Thymus (tissue), 11 donors: ENCODE data around the gene DGKZ. TPM values are rescaled to one million over a fixed set of nuclear protein-coding genes. Genes with fewer than 3 reads are reported as not detected.

ENCODE experiments used
- DNase-seq, 9 donors: peaks; one replicate each; pipeline ENCODE4 v3.0.0-alpha.2; 2013; ENCODE audit warnings: low spot score in 9 of 9, low read depth in 6 of 9, missing footprints in 1 of 9
- H3K27ac ChIP-seq, 2 donors: one replicate each; pipeline ENCODE4 v1.5.1; 2013; ENCODE audit warnings: control low read depth in 1 of 2, low read depth in 1 of 2, low read length in 1 of 2, mild to moderate bottlenecking in 1 of 2, moderate library complexity in 1 of 2
- H3K27me3 ChIP-seq, 2 donors: one replicate each; pipeline ENCODE4 v1.5.1; 2013; ENCODE audit warnings: low read length in 1 of 2; ENCODE audit not compliant: control insufficient read depth in 2 of 2, insufficient read depth in 1 of 2
- H3K36me3 ChIP-seq, 2 donors: one replicate each; pipeline ENCODE4 v1.5.1; 2013; ENCODE audit warnings: low read length in 1 of 2, mild to moderate bottlenecking in 1 of 2, moderate library complexity in 1 of 2; ENCODE audit not compliant: control insufficient read depth in 2 of 2, insufficient read depth in 2 of 2
- H3K4me1 ChIP-seq, 2 donors: one replicate each; pipeline ENCODE4 v1.5.1; 2013; ENCODE audit warnings: low read length in 2 of 2; ENCODE audit not compliant: control insufficient read depth in 2 of 2, insufficient read depth in 2 of 2
- H3K4me3 ChIP-seq, 2 donors: one replicate each; pipeline ENCODE4 v1.5.1; 2013; ENCODE audit warnings: low read length in 2 of 2, control low read depth in 1 of 2, mild to moderate bottlenecking in 1 of 2
- H3K9me3 ChIP-seq, 2 donors: one replicate each; pipeline ENCODE4 v1.5.1; 2013; ENCODE audit warnings: low read length in 1 of 2, mild to moderate bottlenecking in 1 of 2; ENCODE audit not compliant: control insufficient read depth in 2 of 2, insufficient read depth in 1 of 2
- WGBS: extraction: QIAGEN DNeasy Blood & Tissue Kit; methylation state at CpG from one replicate; pipeline ENCODE4 v1.1.7; 2013; 5-methylcytosine and 5-hydroxymethylcytosine counted together
- polyA plus RNA-seq: library from polyadenylated mRNA; stranded (reverse); fragments of 200-250 nt; gene quantifications from one replicate; pipeline ENCODE4 v1.2.3, GENCODE V29; 2013
- total RNA-seq: library from RNA; stranded (reverse); fragments of 120-200 nt; gene quantifications from one replicate; pipeline ENCODE4 v1.2.4, GENCODE V29; 2013
- donor health status: healthy.

The DGKZ gene
- total and polyA plus RNA-seq, 2 donors: 52.8 to 139 TPM

DNA sequence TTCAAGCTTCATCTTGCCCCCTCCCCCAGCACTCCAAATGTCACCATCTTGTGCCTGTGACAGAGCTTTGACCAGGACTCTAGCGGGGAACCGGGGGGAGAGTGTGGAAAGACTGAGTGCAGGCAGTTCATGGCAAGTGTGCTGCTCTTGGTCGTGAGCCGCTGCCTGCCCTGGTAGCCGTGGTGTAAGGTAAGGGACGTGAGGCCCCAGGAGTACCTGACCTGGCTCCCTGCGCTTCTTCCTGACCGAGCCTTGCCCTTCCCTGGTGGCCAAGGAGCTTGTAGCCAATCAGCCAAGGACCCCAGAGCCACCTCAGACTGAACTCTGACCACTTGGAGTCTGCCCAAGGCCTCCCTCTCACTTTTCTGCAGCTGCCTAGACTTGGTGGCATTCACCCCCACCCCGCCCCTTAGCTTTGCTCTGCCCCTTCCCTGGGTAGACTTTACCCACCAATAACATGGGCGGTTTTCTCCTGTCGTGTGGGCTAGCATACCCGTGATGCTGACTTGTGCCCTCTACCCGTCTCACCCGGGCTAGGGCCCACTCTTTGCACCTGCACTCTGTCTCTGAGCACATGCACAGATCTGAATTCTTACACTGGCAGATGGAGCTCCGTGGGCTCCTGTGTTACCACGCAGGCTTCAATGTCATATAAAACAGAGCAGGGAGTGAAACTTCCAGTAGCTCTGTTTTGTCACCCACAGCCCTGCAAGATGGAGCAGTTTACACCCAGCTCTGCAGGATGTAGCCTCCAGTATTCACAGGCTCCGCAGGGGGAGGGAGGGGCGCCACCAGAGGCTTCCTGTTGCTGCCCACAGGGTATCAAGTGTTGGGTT lies 1.5 kb downstream of the DGKZ start:
- Histone ChIP-seq H3K27ac (peak overlapping the region; percentile 86 to 95), H3K4me3 (peak overlapping the region; percentile 78 to 80)

DNA sequence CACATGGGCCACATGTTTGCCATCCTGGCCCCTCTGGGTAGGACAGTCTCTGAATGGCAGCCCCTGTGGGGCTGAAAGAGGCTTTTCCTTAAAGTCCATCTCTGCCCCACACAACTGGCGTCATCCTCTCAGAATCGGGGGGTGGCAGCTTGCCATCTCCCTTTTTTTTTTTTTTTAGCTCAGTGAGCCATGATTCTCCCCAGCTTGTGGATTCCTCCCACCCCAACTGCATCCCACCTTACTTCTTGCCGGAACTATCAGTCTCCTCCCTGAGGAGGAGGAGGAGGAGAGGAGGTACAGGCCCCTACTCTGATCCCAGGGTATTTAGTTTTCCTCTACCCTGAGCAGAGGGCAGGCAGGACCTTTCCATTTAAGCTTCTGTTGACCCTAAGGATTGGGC lies 3.4 kb downstream of the DGKZ start:
- Histone ChIP-seq H3K4me1 (peaks cover 58 to 91% of the 10 kb centered on the region in 2 donors), H3K4me3 (no peak overlapping the region), H3K27me3 (peaks cover 0 to 6% of the 10 kb centered on the region in 2 donors), H3K36me3 (peaks cover 11 to 19% of the 10 kb centered on the region in 2 donors), H3K9me3 (no peaks in the 10 kb centered on the region), H3K27ac (peak overlapping the region in 1 of 2 donors; percentile 47)
- no peak for DNase-seq
- WGBS: 89% methylated on average over 3 of the region's 3 CpGs

More for the DNA sequence above, 1.5 kb downstream of the DGKZ start:
- Histone ChIP-seq H3K9me3 (no peaks in the 10 kb centered on the region), H3K4me1 (peaks cover 63 to 91% of the 10 kb centered on the region in 2 donors), H3K36me3 (peaks cover 9 to 14% of the 10 kb centered on the region in 2 donors), H3K27me3 (peaks cover 0 to 6% of the 10 kb centered on the region in 2 donors)
- peak in 5 of 9 donors; percentile 49 to 87 (median 70) for DNase-seq
- WGBS: 16% methylated on average over 18 of the region's 18 CpGs

DNA sequence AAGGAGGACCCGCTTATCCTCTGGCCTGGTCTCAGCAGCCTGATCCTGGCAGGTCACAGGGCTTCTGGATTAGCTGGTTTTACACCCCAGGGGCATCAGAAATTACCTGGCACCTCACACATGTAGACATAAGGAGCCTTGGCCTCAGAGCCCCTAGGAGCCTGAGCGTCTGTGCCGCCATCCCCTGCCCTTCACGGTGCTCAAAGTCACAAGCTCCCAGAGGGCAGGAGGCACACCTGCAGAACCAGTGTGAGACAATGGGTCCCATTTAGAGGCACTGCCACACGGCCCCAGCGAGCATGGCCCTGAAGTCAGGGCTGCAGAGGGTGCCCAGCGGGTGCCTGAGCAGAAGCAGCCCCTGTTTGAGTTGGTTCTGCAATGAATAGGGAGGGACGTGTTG lies 3.9 kb downstream of the DGKZ start:
- H3K4me1 ChIP-seq: peaks cover 54 to 90% of the 10 kb centered on the region in 2 donors
- peaks cover 0 to 2% of the 10 kb centered on the region in 2 donors for H3K27me3 ChIP-seq
- H3K27ac ChIP-seq: peak overlapping the region; percentile 0 to 47
- H3K4me3 ChIP-seq: no peak overlapping the region
- no peak for DNase-seq
- H3K9me3 ChIP-seq: no peaks in the 10 kb centered on the region
- 83% methylated on average over 8 of the region's 8 CpGs for WGBS
- H3K36me3 ChIP-seq: peaks cover 16 to 20% of the 10 kb centered on the region in 2 donors

DNA sequence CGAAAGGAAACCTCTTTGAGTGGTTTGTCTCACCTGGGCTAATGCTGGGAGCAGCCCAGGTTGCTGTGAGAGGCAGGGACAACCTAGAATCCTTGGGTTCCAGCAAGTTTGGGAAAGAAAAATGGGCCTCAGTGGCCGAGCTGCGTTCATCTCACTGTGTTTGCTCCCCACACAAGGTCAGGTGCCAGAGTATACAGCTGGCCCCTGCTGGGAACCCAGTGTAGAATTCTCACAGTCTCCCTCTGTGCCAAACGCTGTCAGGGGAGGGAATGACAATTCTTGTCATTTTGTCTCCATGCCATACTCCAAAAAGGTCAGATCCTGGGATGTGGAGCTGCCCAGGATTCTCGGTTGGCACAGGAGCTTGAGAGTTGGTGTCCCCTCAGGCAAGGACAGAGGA lies 4.3 kb downstream of the DGKZ start:
- DNase-seq: no peak
- Histone ChIP-seq H3K27me3 (no peaks in the 10 kb centered on the region), H3K27ac (peak overlapping the region; percentile 0 to 68), H3K9me3 (no peaks in the 10 kb centered on the region), H3K36me3 (peaks cover 20 to 24% of the 10 kb centered on the region in 2 donors), H3K4me3 (no peak overlapping the region), H3K4me1 (peaks cover 50 to 90% of the 10 kb centered on the region in 2 donors)
- 87% methylated on average over 5 of the region's 5 CpGs for WGBS

DNA sequence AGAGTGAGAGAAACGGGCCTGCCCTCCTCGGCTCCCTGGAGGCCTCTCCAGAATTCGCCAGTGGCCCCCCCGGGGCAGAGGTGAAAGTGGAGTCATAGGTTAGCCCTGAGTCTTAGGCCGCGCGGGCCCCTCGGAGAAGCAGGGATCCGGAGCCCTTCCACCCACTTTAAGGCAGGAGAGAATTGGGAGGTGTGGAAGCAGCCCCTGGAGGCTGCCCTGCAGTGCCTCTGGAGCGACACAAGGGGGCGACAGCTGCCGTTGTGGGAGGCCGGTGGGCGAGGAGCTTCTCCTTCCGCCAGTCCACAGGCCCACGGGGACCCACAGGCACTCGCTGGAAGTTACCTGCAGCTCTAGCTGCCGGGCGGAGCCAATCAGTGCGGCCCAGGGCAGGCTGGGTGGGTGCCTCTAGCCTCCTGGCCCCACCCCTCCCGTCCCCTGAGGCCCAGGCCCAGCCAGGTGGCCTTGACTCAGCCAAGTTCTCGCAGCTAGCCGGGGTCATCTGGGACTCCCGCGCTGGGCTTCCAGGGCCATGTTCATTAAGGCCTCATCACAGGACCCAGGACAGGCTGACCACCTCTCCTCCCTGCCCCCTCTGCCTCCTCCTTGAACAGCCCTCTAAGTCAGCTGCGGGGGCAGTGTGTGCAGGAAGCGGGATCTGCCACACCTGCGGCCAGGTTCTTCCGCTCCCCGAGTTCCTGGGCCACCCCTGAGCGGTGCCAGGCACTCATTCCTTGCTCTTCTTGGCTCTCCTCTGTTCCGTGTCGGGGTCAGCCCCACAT lies 5.0 kb downstream of the DGKZ start:
- H3K4me3 ChIP-seq: no peak overlapping the region
- 77% methylated on average over 33 of the region's 33 CpGs for WGBS
- H3K4me1 ChIP-seq: peaks cover 48 to 91% of the 10 kb centered on the region in 2 donors
- peaks cover 20 to 25% of the 10 kb centered on the region in 2 donors for H3K36me3 ChIP-seq
- H3K27me3 ChIP-seq: no peaks in the 10 kb centered on the region
- H3K27ac ChIP-seq: peak overlapping the region; percentile 24 to 68
- no peak for DNase-seq
- no peaks in the 10 kb centered on the region for H3K9me3 ChIP-seq

DNA sequence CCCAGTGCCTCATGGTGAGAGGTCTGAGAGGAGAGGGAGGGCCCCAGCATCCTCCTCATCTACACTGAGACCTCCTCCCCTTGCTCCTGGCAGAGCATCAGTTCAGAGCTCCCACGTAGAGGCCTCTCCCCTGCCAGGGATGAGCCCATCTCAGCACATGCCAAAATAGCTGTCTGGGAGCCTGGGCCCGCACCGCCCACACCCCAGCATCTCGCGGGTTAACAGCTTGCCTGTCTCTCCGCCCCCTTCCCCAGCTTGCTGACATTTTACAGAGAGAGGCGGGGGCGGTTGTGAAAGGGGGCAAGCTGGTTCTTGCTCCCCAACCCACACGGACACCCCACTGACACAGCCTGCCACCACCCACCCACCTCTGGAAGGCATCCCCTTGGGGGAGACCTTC lies 6.4 kb downstream of the DGKZ start:
- peak overlapping the region; percentile 56 to 86 for H3K27ac ChIP-seq
- H3K9me3 ChIP-seq: no peaks in the 10 kb centered on the region
- no peak for DNase-seq
- H3K27me3 ChIP-seq: no peaks in the 10 kb centered on the region
- peak overlapping the region in 1 of 2 donors; percentile 4 for H3K4me3 ChIP-seq
- peaks cover 53 to 93% of the 10 kb centered on the region in 2 donors for H3K4me1 ChIP-seq
- peaks cover 25 to 32% of the 10 kb centered on the region in 2 donors for H3K36me3 ChIP-seq
- 62% methylated on average over 9 of the region's 9 CpGs for WGBS

DNA sequence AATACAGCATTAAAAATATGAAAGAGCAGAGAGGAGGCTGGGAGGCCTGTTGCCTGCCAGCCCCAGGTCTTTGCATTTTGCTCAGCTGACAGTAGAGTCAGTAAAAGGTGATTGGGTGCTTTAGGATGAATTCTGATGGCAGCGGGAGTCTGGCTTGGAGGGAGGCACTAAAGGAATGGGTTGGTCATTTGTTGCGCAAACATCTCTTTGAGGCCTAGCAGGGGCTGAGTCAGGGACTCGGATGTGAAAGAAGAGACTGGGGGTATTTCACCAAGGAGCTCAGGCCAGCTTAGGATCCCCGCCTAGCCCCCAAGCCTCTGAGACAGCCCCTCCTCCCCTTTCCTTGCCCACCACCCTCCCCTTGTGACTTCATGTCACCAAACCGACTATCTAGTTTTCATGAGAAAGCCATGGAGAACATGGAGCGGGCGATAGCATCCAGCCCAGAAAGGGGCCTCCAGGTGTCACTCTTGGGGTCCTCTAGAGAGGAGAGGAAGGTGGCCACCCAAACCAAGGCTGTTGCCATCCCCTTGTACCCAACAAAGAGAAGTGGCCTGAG lies 9.7 kb downstream of the DGKZ start:
- Histone ChIP-seq H3K27me3 (no peaks in the 10 kb centered on the region), H3K36me3 (peaks cover 21 to 25% of the 10 kb centered on the region in 2 donors), H3K9me3 (no peaks in the 10 kb centered on the region), H3K4me1 (peaks cover 30 to 76% of the 10 kb centered on the region in 2 donors), H3K27ac (peak overlapping the region; percentile 19 to 26), H3K4me3 (no peak overlapping the region)
- no peak for DNase-seq
- 92% methylated on average over 7 of the region's 7 CpGs for WGBS

DNA sequence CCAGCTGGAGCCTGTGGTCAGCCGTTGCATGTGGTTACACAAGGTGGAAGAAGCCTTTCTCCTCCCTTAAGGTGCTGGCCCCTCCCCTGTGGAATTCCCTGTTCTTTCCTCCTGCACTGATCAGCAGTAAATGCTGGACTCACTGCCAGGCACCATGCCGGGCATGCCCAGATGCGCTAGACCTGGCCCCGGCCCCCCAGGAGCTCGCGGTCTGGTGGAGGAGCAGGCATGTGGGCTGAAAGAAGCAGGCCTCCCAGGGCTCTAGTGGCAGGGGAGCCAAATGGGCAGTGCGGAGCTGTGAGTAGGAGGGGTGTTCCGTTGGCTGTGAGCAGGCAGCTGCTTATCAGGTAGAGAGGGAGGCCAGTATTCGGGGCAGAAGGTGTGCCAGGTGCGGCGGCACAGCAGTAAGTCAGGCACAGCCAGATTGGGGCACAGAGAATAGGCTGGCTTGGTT lies 10.2 kb downstream of the DGKZ start:
- 91% methylated on average over 11 of the region's 11 CpGs for WGBS
- DNase-seq: no peak
- Histone ChIP-seq H3K4me1 (peaks cover 29 to 76% of the 10 kb centered on the region in 2 donors), H3K27ac (peak overlapping the region; percentile 19 to 33), H3K4me3 (no peak overlapping the region), H3K9me3 (no peaks in the 10 kb centered on the region), H3K36me3 (peaks cover 21 to 24% of the 10 kb centered on the region in 2 donors), H3K27me3 (no peaks in the 10 kb centered on the region)
